IMR-90 (cell line): ENCODE data around the gene MICOS13. TPM values are rescaled to one million over a fixed set of nuclear protein-coding genes. Genes with fewer than 3 reads are reported as not detected.

Experiments
- ATAC-seq: fragments of 200-7000 bp; cut with Tn5 transposase; 2 replicates; pipeline ENCODE4 v1.9.1; 2020; ENCODE audit warnings: low read depth, mild to moderate bottlenecking, moderate library complexity
- BruUV-seq: library from RNA; stranded (reverse); fragments of 400-500 nt; replicated peaks from 2 replicates; lab custom pipeline; 2021; lab: Mats Ljungman, UMichigan
- CTCF ChIA-PET: fragments of 300-600 bp; formaldehyde crosslinking; extraction: SDS; loops from one replicate; lab custom pipeline; 2021; ENCODE audit warnings: antibody characterized with exemption; lab: Yijun Ruan, JAX
- POLR2A ChIA-PET: fragments of 300-600 bp; sonication (Branson Sonifier 250); formaldehyde crosslinking; loops from one replicate; lab custom pipeline; 2022; ENCODE audit warnings: antibody characterized with exemption; ENCODE audit not compliant: unreplicated experiment; lab: Charles Lee
- DNase-seq: peaks from one replicate; pipeline ENCODE4 v3.0.0; 2013
- H2AFZ ChIP-seq: replicated peaks from 2 replicates; pipeline ENCODE3; 2013; ENCODE audit warnings: low read length, mild to moderate bottlenecking; ENCODE audit not compliant: poor library complexity
- H2AK5ac ChIP-seq: 2 replicates; pipeline ENCODE4 v1.6.1; 2013; ENCODE audit warnings: low read depth, low read length, inconsistent platforms
- H2AK9ac ChIP-seq: replicated peaks from 2 replicates; pipeline ENCODE3; 2013; ENCODE audit warnings: mild to moderate bottlenecking, low read depth, low read length, moderate library complexity; ENCODE audit not compliant: poor library complexity
- H2BK120ac ChIP-seq: 2 replicates; pipeline ENCODE4 v1.6.1; 2013; ENCODE audit warnings: low read depth, low read length, inconsistent platforms
- H2BK15ac ChIP-seq: 3 replicates; pipeline ENCODE4 v1.6.1; 2013; ENCODE audit warnings: low read depth, low read length, inconsistent platforms
- H2BK20ac ChIP-seq: 2 replicates; pipeline ENCODE4 v1.6.1; 2013; ENCODE audit warnings: low read depth, mild to moderate bottlenecking, inconsistent platforms, low read length, moderate library complexity
- H2BK5ac ChIP-seq: 2 replicates; pipeline ENCODE4 v1.6.1; 2013; ENCODE audit warnings: mild to moderate bottlenecking, low read depth, low read length, inconsistent platforms; ENCODE audit not compliant: poor library complexity, severe bottlenecking
- H3K14ac ChIP-seq: replicated peaks from 2 replicates; pipeline ENCODE4 v1.6.1; 2013; ENCODE audit warnings: low read depth, low read length, inconsistent platforms
- H3K18ac ChIP-seq: 2 replicates; pipeline ENCODE4 v1.6.1; 2013; ENCODE audit warnings: low read depth, low read length, control low read depth
- H3K23ac ChIP-seq: 2 replicates; pipeline ENCODE4 v1.6.1; 2013; ENCODE audit warnings: low read depth, low read length, inconsistent platforms
- H3K27ac ChIP-seq: 2 replicates; pipeline ENCODE4 v1.5.1; 2013; ENCODE audit warnings: mild to moderate bottlenecking, control low read depth, low read length; ENCODE audit not compliant: insufficient read depth
- H3K27me3 ChIP-seq: 2 replicates; pipeline ENCODE4 v1.6.1; 2013; ENCODE audit warnings: low read length; ENCODE audit not compliant: control insufficient read depth, insufficient read depth
- H3K36me3 ChIP-seq: 2 replicates; pipeline ENCODE4 v1.6.1; 2013; ENCODE audit warnings: low read length, mixed read lengths; ENCODE audit not compliant: control insufficient read depth, insufficient read depth
- H3K4ac ChIP-seq: 2 replicates; pipeline ENCODE4 v1.6.1; 2013; ENCODE audit warnings: low read depth, low read length, inconsistent platforms
- H3K4me1 ChIP-seq: 2 replicates; pipeline ENCODE4 v1.6.1; 2013; ENCODE audit warnings: low read length, mixed read lengths; ENCODE audit not compliant: control insufficient read depth, insufficient read depth
- H3K4me2 ChIP-seq: 2 replicates; pipeline ENCODE4 v1.6.1; 2013; ENCODE audit warnings: low read depth, mild to moderate bottlenecking, control low read depth, low read length, moderate library complexity
- H3K4me3 ChIP-seq: 2 replicates; pipeline ENCODE4 v1.5.1; 2013; ENCODE audit warnings: low read depth, mild to moderate bottlenecking, control low read depth, low read length, moderate library complexity; ENCODE audit not compliant: insufficient read depth
- H3K56ac ChIP-seq: 2 replicates; pipeline ENCODE4 v1.6.1; 2013; ENCODE audit warnings: low read length, inconsistent platforms; ENCODE audit not compliant: insufficient read depth; ENCODE audit errors: extremely low read depth
- H3K79me1 ChIP-seq, 2 experiments: 2 replicates each; pipeline ENCODE4 v1.6.1; 2013; ENCODE audit warnings: low read length in 2 of 2, inconsistent platforms in 1 of 2, low read depth in 1 of 2
- H3K9ac ChIP-seq: 2 replicates; pipeline ENCODE4 v1.6.1; 2013; ENCODE audit warnings: low read depth, low read length, control low read depth
- H3K9me1 ChIP-seq: 2 replicates; pipeline ENCODE4 v1.6.1; 2013; ENCODE audit warnings: low read length, inconsistent platforms; ENCODE audit not compliant: insufficient read depth
- H3K9me3 ChIP-seq: 2 replicates; pipeline ENCODE4 v1.6.1; 2013; ENCODE audit warnings: low read length; ENCODE audit not compliant: control insufficient read depth, insufficient read depth
- H4K20me1 ChIP-seq: 2 replicates; pipeline ENCODE4 v1.6.1; 2013; ENCODE audit warnings: low read length, inconsistent platforms; ENCODE audit not compliant: insufficient read depth
- H4K5ac ChIP-seq: 2 replicates; pipeline ENCODE4 v1.6.1; 2013; ENCODE audit warnings: mild to moderate bottlenecking, low read depth, low read length, control low read depth
- H4K8ac ChIP-seq, 2 experiments: 2 replicates each; pipeline ENCODE4 v1.6.1; 2013; ENCODE audit warnings: low read depth in 2 of 2, low read length in 2 of 2, control low read depth in 1 of 2, inconsistent platforms in 1 of 2
- H4K91ac ChIP-seq: 2 replicates; pipeline ENCODE4 v1.6.1; 2013; ENCODE audit warnings: low read depth, low read length, inconsistent platforms; ENCODE audit not compliant: insufficient read depth
- BHLHE40 ChIP-seq: fragments of 150-350 bp; IDR thresholded peaks from 2 replicates; pipeline ENCODE4 v1.6.1; 2016; ENCODE audit warnings: mild to moderate bottlenecking, low read depth, low read length
- FOS ChIP-seq: fragments of 150-350 bp; IDR thresholded peaks from 2 replicates; pipeline ENCODE4 v1.6.1; 2016; ENCODE audit warnings: low read depth, low read length
- MAZ ChIP-seq: IDR thresholded peaks from 2 replicates; pipeline ENCODE4 v1.6.1; 2012; ENCODE audit warnings: low read depth, mild to moderate bottlenecking, low read length, improper control_type of control experiment, moderate library complexity, borderline replicate concordance
- POLR2A ChIP-seq: IDR thresholded peaks from 2 replicates; pipeline ENCODE4 v1.6.1; 2012; ENCODE audit warnings: mild to moderate bottlenecking, low read depth, low read length
- RCOR1 ChIP-seq: IDR thresholded peaks from 2 replicates; pipeline ENCODE4 v1.6.1; 2012; ENCODE audit warnings: mild to moderate bottlenecking, low read length, improper control_type of control experiment; ENCODE audit not compliant: insufficient replicate concordance
- WGBS, 2 experiments: methylation state at CpG; one replicate each; pipeline versions ENCODE4 v1.1.5 to v1.1.7; 2013; ENCODE audit warnings: missing lambda C conversion rate in 2 of 2; ENCODE audit not compliant: insufficient read length in 1 of 2; ENCODE audit errors: extremely low coverage in 2 of 2; 5-methylcytosine and 5-hydroxymethylcytosine counted together
- dilution Hi-C: fragments of 300-500 bp; cut with HindIII; formaldehyde crosslinking; loops from one replicate; pipeline ENCODE4 v1.14.3; 2018; ENCODE audit warnings: low sequenced_read_pairs; ENCODE audit not compliant: unreplicated experiment
- in situ Hi-C: fragments of 300-500 bp; cut with MboI; formaldehyde crosslinking; loops from 3 replicates; pipeline ENCODE4 v1.14.3; 2019; ENCODE audit warnings: low sequenced_read_pairs, inconsistent platforms, mixed read lengths
- intact Hi-C: fragments of 100-400 bp; cut with micrococcal nuclease; formaldehyde crosslinking; loops from 2 replicates; pipeline ENCODE4 v1.10.0; 2022
- polyA plus RNA-seq, 3 experiments: library from polyadenylated mRNA; depleted of rRNA; stranded (reverse); fragments of >200 nt; gene quantifications; 2 replicates each; pipeline ENCODE4 v1.2.3, GENCODE V29; 2012; ENCODE audit warnings: low replicate concordance in 1 of 3
- total RNA-seq: library from RNA; depleted of rRNA; stranded (reverse); fragments of >200 nt; gene quantifications from 2 replicates; pipeline ENCODE4 v1.2.3, GENCODE V29; 2012; rRNA removed
- TF ChIP-seq, protein P1 (sequence below): conservative IDR thresholded peaks from 2 replicates; pipeline ENCODE4 v1.5.1; 2012; ENCODE audit warnings: mild to moderate bottlenecking, low read depth, low read length, improper control_type of control experiment

The MICOS13 gene
- total and polyA plus RNA-seq, 2 of the 4 experiments (the other 2 are of a cell fraction): 14.5 to 48.9 TPM

DNA sequence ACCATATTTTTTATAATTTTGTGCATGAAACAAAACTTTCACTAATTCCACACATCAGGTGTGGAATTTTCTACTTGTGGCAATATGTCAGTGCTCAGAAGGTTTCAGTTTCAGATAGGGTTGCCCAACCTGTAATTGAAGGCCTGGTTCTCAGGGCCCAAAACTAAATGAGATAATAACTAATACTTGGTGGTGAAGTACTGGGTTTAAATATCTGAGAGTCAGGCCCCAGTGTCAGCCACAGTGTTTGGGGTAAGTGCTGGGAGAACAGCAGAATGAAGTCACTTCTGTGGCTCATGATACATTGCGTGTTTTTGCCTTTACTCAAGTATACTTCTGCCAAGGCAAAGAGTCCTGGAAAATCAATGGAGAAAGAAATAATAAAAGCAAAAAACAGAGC lies 51.9 kb downstream of the MICOS13 start:
- intact Hi-C loops: no loop called here
- H3K36me3 ChIP-seq: peaks cover 45% of the 10 kb centered on the region
- no peak overlapping the region for H3K56ac ChIP-seq
- H3K27ac ChIP-seq: no peak overlapping the region
- CTCF ChIA-PET: no interaction called here
- no peak overlapping the region for H2BK5ac ChIP-seq
- H3K4ac ChIP-seq: no peak overlapping the region
- peaks cover 20% of the 10 kb centered on the region for H3K9me1 ChIP-seq
- no peak overlapping the region for H4K8ac ChIP-seq
- peaks cover 99% of the 10 kb centered on the region for H4K20me1 ChIP-seq
- dilution Hi-C loops: no loop called here
- H4K91ac ChIP-seq: no peak overlapping the region
- H2BK120ac ChIP-seq: no peak overlapping the region
- WGBS, 2 experiments: no CpG with 5 or more reads among the region's 1 CpG
- H2AFZ ChIP-seq: no peak overlapping the region
- H3K27me3 ChIP-seq: no peaks in the 10 kb centered on the region
- no peaks in the 10 kb centered on the region for H3K9me3 ChIP-seq
- H4K5ac ChIP-seq: no peak overlapping the region
- H2BK20ac ChIP-seq: no peak overlapping the region
- H3K18ac ChIP-seq: no peak overlapping the region
- H3K4me1 ChIP-seq: peaks cover 22% of the 10 kb centered on the region
- no peak overlapping the region for H3K4me3 ChIP-seq
- no TSS peak for BruUV-seq
- TF ChIP-seq POLR2A (no peak), MAZ (no peak), FOS (no peak), BHLHE40 (no peak), RCOR1 (no peak)
- TF ChIP-seq, protein P1, sequence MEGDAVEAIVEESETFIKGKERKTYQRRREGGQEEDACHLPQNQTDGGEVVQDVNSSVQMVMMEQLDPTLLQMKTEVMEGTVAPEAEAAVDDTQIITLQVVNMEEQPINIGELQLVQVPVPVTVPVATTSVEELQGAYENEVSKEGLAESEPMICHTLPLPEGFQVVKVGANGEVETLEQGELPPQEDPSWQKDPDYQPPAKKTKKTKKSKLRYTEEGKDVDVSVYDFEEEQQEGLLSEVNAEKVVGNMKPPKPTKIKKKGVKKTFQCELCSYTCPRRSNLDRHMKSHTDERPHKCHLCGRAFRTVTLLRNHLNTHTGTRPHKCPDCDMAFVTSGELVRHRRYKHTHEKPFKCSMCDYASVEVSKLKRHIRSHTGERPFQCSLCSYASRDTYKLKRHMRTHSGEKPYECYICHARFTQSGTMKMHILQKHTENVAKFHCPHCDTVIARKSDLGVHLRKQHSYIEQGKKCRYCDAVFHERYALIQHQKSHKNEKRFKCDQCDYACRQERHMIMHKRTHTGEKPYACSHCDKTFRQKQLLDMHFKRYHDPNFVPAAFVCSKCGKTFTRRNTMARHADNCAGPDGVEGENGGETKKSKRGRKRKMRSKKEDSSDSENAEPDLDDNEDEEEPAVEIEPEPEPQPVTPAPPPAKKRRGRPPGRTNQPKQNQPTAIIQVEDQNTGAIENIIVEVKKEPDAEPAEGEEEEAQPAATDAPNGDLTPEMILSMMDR: no peak
- H3K79me1 ChIP-seq: peaks cover 0 to 77% of the 10 kb centered on the region in 2 experiments; a peak in 3 of 4 replicates
- no peak overlapping the region for H3K4me2 ChIP-seq
- no peak overlapping the region for H3K9ac ChIP-seq
- in situ Hi-C loops: no loop called here
- POLR2A ChIA-PET: no interaction called here
- no peak overlapping the region for H2AK9ac ChIP-seq
- ATAC-seq: peak; percentile 12; the same call in 1 of the 2 replicates
- no peak overlapping the region for H3K23ac ChIP-seq
- peak; percentile 64 for DNase-seq
- no peak overlapping the region for H2AK5ac ChIP-seq
- no peak overlapping the region for H3K14ac ChIP-seq
- H2BK15ac ChIP-seq: no peak overlapping the region

Other genes with a start within 250 kb of the MICOS13 start
- gene ZNRF4, start 225.1 kb downstream of the MICOS13 start, total RNA-seq: not detected in 2 replicates
- gene ZNRF4, start 225.1 kb downstream of the MICOS13 start, polyA plus RNA-seq (2012; rRNA removed): not detected in 2 replicates
- not detected in 2 replicates for gene TINCR, start 112.6 kb downstream of the MICOS13 start, total RNA-seq
- gene TINCR, start 112.6 kb downstream of the MICOS13 start, polyA plus RNA-seq (2012; rRNA removed): 0.03 and 0.05 TPM in 2 replicates
- 11.8 and 17.8 TPM in 2 replicates for gene SAFB2, start 57.7 kb downstream of the MICOS13 start, total RNA-seq
- 26.2 and 28.6 TPM in 2 replicates for gene SAFB2, start 57.7 kb downstream of the MICOS13 start, polyA plus RNA-seq (2012; rRNA removed)
- gene SAFB, start 57.4 kb downstream of the MICOS13 start, total RNA-seq: 18.5 and 26.1 TPM in 2 replicates
- 36.6 and 41.2 TPM in 2 replicates for gene SAFB, start 57.4 kb downstream of the MICOS13 start, polyA plus RNA-seq (2012; rRNA removed)
- gene HSD11B1L, start 511 bp upstream of the MICOS13 start, total RNA-seq: 1.9 and 2.2 TPM in 2 replicates
- 7.2 and 8.2 TPM in 2 replicates for gene HSD11B1L, start 511 bp upstream of the MICOS13 start, polyA plus RNA-seq (2012; rRNA removed)
- 232 and 251 TPM in 2 replicates for gene RPL36, start 9.8 kb upstream of the MICOS13 start, total RNA-seq
- 757 and 1,037 TPM in 2 replicates for gene RPL36, start 9.8 kb upstream of the MICOS13 start, polyA plus RNA-seq (2012; rRNA removed)
- gene LONP1, start 39.6 kb upstream of the MICOS13 start, total RNA-seq: 64.2 and 70.3 TPM in 2 replicates
- gene LONP1, start 39.6 kb upstream of the MICOS13 start, polyA plus RNA-seq (2012; rRNA removed): 90.9 and 93.2 TPM in 2 replicates
- not detected in 2 replicates for gene CATSPERD, start 40.1 kb upstream of the MICOS13 start, total RNA-seq
- gene CATSPERD, start 40.1 kb upstream of the MICOS13 start, polyA plus RNA-seq (2012; rRNA removed): not detected in 2 replicates
- 0.28 TPM in 1 of 2 replicates, not detected in the other for gene PRR22, start 104.2 kb upstream of the MICOS13 start, total RNA-seq
- 0.92 and 1.6 TPM in 2 replicates for gene PRR22, start 104.2 kb upstream of the MICOS13 start, polyA plus RNA-seq (2012; rRNA removed)
- gene DUS3L, start 110.6 kb upstream of the MICOS13 start, total RNA-seq: 12.4 and 14.2 TPM in 2 replicates
- gene DUS3L, start 110.6 kb upstream of the MICOS13 start, polyA plus RNA-seq (2012; rRNA removed): 21.3 and 25.6 TPM in 2 replicates
- gene NRTN, start 124.6 kb upstream of the MICOS13 start, total RNA-seq: 0.18 TPM in 1 of 2 replicates, not detected in the other
- gene NRTN, start 124.6 kb upstream of the MICOS13 start, polyA plus RNA-seq (2012; rRNA removed): 0.17 and 0.37 TPM in 2 replicates
- gene FUT6, start 159.2 kb upstream of the MICOS13 start, total RNA-seq: not detected in 2 replicates
- gene FUT6, start 159.2 kb upstream of the MICOS13 start, polyA plus RNA-seq (2012; rRNA removed): not detected in 2 replicates
- gene FUT3, start 170.9 kb upstream of the MICOS13 start, total RNA-seq: not detected in 2 replicates
- gene FUT3, start 170.9 kb upstream of the MICOS13 start, polyA plus RNA-seq (2012; rRNA removed): not detected in 2 replicates
- not detected in 2 replicates for gene FUT5, start 190.0 kb upstream of the MICOS13 start, total RNA-seq
- not detected in 2 replicates for gene FUT5, start 190.0 kb upstream of the MICOS13 start, polyA plus RNA-seq (2012; rRNA removed)
- 297 and 375 TPM in 2 replicates for gene NDUFA11, start 223.3 kb upstream of the MICOS13 start, total RNA-seq
- gene NDUFA11, start 223.3 kb upstream of the MICOS13 start, polyA plus RNA-seq (2012; rRNA removed): 1,140 and 1,276 TPM in 2 replicates
- 1.4 and 1.7 TPM in 2 replicates for gene VMAC, start 224.4 kb upstream of the MICOS13 start, total RNA-seq
- gene VMAC, start 224.4 kb upstream of the MICOS13 start, polyA plus RNA-seq (2012; rRNA removed): 3.1 TPM in 2 replicates
- gene CAPS, start 233.7 kb upstream of the MICOS13 start, total RNA-seq: 0.54 and 1.4 TPM in 2 replicates
- gene CAPS, start 233.7 kb upstream of the MICOS13 start, polyA plus RNA-seq (2012; rRNA removed): 4.9 and 5.6 TPM in 2 replicates